ENCODE measurements around the gene RTKN. TPM values are rescaled to one million over a fixed set of nuclear protein-coding genes. Genes with fewer than 3 reads are reported as not detected.
A peak's percentile ranks its signal among the peaks of the same experiment; 100 is the strongest.

The RTKN gene
- total and polyA plus RNA-seq, 2 of the 13 experiments (the other 11 are each of a cell fraction or from before 2014, with no cell fraction given) = 159 to 166 TPM

DNA sequence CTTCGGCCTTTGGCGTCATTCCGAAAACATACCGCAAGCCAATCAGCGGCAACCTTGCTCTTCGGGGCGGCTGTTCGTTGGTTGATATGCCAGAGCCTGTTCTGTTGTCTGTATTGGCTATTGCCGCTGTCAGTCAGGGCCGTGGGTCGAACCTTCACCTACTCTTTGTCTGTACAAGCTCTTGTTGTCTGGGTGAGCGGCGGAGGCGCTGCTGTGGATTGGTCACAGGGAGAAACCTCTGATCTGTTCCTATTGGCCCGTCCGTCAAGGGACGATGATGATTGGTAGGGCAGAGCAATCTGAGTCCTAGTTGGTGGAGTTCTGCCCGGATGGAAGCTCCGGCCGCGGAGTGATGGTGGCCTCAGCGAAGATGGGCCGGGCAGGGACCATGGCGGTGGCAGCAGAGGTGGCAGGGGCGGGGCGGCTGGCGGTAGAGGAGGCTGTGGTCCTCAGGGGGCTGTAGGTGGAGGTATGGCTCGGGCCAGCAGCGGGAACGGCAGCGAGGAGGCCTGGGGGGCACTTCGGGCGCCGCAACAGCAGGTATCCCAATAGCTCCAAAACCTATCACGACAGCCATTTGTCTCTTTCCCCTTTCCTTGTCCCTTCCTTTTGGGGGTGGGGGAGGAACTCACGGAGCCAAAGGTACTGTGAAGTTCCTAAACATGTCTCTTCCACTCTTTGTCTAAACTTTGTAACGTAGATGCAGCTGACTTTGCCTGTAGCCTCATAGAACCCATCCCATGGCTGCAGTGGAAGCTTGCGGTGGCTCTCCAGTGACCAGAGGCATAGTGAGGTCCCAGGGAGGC, 16.6 kb upstream of the RTKN start, which contains the start of gene WBP1 (continued):
- TF ChIP-seq, protein P1, sequence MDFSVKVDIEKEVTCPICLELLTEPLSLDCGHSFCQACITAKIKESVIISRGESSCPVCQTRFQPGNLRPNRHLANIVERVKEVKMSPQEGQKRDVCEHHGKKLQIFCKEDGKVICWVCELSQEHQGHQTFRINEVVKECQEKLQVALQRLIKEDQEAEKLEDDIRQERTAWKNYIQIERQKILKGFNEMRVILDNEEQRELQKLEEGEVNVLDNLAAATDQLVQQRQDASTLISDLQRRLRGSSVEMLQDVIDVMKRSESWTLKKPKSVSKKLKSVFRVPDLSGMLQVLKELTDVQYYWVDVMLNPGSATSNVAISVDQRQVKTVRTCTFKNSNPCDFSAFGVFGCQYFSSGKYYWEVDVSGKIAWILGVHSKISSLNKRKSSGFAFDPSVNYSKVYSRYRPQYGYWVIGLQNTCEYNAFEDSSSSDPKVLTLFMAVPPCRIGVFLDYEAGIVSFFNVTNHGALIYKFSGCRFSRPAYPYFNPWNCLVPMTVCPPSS (IDR thresholded peaks at IDR 0.05) = no peak
- TF ChIP-seq ZNF616 (CRISPR knock-in tag; IDR thresholded peaks at IDR 0.05; ENCODE audit: low read depth) = no peak
- 0 out of 2 replicates have a peak, but pooled peaks have one; percentile 44 for TF ChIP-seq ZNF598 (CRISPR knock-in tag; IDR thresholded peaks at IDR 0.05; ENCODE audit: borderline replicate concordance)
- TF ChIP-seq TAF1 (CRISPR knock-in tag; IDR thresholded peaks at IDR 0.05) = peak; percentile 52; the same call in 1 of the 2 replicates
- TF ChIP-seq SALL2 (CRISPR knock-in tag; IDR thresholded peaks at IDR 0.05) = no peak; the same call in 1 of the 2 replicates
- TF ChIP-seq, protein P2, sequence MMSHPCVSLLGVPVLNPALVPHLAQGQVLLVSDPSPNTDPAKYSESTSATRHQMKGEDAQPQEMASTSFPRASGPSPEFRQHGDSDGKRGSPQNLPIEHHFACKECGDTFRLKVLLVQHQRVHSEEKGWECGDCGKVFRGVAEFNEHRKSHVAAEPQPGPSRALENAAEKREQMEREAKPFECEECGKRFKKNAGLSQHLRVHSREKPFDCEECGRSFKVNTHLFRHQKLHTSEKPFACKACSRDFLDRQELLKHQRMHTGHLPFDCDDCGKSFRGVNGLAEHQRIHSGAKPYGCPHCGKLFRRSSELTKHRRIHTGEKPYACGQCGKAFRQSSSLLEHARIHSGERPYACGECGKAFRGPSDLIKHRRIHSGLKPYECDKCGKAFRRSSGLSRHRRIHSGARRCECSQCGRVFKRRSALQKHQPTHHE (CRISPR knock-in tag; IDR thresholded peaks at IDR 0.05; ENCODE audit: borderline replicate concordance) = no peak
- TF ChIP-seq PLRG1 (conservative IDR thresholded peaks at IDR 0.05) = no peak
- no peak; the same call in 1 of the 2 replicates for TF ChIP-seq CBFB (CRISPR knock-in tag; IDR thresholded peaks at IDR 0.05)
- TF ChIP-seq TMF1 (CRISPR knock-in tag; IDR thresholded peaks at IDR 0.05; ENCODE audit: low read depth) = peak; percentile 33; the same call in 1 of the 2 replicates
- TF ChIP-seq, protein P3, sequence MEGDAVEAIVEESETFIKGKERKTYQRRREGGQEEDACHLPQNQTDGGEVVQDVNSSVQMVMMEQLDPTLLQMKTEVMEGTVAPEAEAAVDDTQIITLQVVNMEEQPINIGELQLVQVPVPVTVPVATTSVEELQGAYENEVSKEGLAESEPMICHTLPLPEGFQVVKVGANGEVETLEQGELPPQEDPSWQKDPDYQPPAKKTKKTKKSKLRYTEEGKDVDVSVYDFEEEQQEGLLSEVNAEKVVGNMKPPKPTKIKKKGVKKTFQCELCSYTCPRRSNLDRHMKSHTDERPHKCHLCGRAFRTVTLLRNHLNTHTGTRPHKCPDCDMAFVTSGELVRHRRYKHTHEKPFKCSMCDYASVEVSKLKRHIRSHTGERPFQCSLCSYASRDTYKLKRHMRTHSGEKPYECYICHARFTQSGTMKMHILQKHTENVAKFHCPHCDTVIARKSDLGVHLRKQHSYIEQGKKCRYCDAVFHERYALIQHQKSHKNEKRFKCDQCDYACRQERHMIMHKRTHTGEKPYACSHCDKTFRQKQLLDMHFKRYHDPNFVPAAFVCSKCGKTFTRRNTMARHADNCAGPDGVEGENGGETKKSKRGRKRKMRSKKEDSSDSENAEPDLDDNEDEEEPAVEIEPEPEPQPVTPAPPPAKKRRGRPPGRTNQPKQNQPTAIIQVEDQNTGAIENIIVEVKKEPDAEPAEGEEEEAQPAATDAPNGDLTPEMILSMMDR (CRISPR knock-in tag; IDR thresholded peaks at IDR 0.05) = no peak
- 0 out of 2 replicates have a peak, but pooled peaks have one; percentile 75 for TF ChIP-seq ZNF775 (CRISPR knock-in tag; IDR thresholded peaks at IDR 0.05; ENCODE audit: borderline replicate concordance)
- TF ChIP-seq, protein P4, sequence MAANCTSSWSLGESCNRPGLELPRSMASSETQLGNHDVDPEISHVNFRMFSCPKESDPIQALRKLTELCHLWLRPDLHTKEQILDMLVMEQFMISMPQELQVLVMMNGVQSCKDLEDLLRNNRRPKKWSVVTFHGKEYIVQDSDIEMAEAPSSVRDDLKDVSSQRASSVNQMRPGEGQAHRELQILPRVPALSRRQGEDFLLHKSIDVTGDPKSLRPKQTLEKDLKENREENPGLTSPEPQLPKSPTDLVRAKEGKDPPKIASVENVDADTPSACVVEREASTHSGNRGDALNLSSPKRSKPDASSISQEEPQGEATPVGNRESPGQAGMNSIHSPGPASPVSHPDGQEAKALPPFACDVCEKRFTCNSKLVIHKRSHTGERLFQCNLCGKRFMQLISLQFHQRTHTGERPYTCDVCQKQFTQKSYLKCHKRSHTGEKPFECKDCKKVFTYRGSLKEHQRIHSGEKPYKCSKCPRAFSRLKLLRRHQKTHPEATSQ (CRISPR knock-in tag; IDR thresholded peaks at IDR 0.05; ENCODE audit: borderline replicate concordance) = no peak
- TF ChIP-seq, protein P5, sequence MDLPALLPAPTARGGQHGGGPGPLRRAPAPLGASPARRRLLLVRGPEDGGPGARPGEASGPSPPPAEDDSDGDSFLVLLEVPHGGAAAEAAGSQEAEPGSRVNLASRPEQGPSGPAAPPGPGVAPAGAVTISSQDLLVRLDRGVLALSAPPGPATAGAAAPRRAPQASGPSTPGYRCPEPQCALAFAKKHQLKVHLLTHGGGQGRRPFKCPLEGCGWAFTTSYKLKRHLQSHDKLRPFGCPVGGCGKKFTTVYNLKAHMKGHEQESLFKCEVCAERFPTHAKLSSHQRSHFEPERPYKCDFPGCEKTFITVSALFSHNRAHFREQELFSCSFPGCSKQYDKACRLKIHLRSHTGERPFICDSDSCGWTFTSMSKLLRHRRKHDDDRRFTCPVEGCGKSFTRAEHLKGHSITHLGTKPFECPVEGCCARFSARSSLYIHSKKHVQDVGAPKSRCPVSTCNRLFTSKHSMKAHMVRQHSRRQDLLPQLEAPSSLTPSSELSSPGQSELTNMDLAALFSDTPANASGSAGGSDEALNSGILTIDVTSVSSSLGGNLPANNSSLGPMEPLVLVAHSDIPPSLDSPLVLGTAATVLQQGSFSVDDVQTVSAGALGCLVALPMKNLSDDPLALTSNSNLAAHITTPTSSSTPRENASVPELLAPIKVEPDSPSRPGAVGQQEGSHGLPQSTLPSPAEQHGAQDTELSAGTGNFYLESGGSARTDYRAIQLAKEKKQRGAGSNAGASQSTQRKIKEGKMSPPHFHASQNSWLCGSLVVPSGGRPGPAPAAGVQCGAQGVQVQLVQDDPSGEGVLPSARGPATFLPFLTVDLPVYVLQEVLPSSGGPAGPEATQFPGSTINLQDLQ (CRISPR knock-in tag; IDR thresholded peaks at IDR 0.05) = no peak
- TF ChIP-seq KDM5A (IDR thresholded peaks at IDR 0.05; ENCODE audit: borderline replicate concordance, low read length) = peak; percentile 82
- TF ChIP-seq SOX6 (IDR thresholded peaks at IDR 0.05) = no peak
- no peak; the same call in 1 of the 2 replicates for TF ChIP-seq SOX6 (CRISPR knock-in tag; IDR thresholded peaks at IDR 0.05)
- no peak; the same call in 1 of the 2 replicates for TF ChIP-seq PAX8 (CRISPR knock-in tag; IDR thresholded peaks at IDR 0.05; ENCODE audit: borderline replicate concordance)
- TF ChIP-seq, protein P6, sequence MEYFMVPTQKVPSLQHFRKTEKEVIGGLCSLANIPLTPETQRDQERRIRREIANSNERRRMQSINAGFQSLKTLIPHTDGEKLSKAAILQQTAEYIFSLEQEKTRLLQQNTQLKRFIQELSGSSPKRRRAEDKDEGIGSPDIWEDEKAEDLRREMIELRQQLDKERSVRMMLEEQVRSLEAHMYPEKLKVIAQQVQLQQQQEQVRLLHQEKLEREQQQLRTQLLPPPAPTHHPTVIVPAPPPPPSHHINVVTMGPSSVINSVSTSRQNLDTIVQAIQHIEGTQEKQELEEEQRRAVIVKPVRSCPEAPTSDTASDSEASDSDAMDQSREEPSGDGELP (IDR thresholded peaks at IDR 0.05; ENCODE audit: borderline replicate concordance, low read depth) = no peak
- TF ChIP-seq ZNF460 (CRISPR knock-in tag; IDR thresholded peaks at IDR 0.05; ENCODE audit: borderline replicate concordance) = no peak
